ENCODE results near the gene OSGEP. TPM values are rescaled to one million over a fixed set of nuclear protein-coding genes. Genes with fewer than 3 reads are reported as not detected.

The OSGEP gene
- 25.9 and 40.8 TPM in 2 replicates for total RNA-seq

DNA sequence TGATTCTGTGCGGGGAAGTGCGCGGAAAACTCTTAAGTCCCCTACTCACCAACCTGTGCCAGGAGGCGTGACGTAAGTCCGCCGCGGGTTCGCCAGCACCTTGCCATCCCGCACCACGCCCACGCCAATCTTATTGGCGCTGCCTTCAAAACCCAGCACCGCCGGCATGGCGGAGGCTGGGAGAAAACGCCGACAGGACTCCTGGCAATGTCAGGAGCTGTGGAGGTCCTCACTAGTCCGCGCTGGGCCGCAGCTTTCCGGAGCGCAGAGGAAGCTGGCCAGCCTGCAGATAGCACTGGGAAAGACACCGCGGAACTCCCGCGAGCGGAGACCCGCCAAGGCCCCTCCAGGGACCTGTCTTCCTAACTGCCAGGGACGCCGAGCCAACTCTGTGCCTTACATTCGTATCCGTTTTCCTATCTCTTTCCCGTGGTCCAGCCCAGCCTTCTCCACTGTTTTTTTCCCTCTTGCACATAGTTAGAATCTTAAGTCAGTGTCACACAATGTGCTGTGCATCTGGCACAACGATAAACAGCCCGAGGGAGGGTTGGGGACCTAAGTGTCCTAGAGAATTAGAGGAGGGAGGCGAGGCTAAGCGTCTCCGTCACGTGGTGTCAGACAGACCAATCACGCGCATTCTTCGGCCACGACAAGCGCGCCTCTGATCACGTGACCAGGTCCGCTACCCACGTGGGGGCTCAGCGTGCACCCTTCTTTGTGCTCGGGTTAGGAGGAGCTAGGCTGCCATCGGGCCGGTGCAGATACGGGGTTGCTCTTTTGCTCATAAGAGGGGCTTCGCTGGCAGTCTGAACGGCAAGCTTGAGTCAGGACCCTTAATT lies at the start of gene OSGEP, which contains the start of gene APEX1:
OSGEP (minus strand) TSS at position 297 of the 839 bp plus-strand sequence; CDS start at position 168, 129 bp downstream.
APEX1 (plus strand) TSS at position 711 of the 839 bp plus-strand sequence. CDS start 420 bp downstream, outside the sequence.

GRCh38 chr14:20469242-20469889 lies 14.8 kb upstream of the OSGEP start, which contains the start of gene PNP:
TSS of gene PNP (plus strand) at chr14:20469406. CDS start at chr14:20469525, 119 bp downstream.

GRCh38 chr14:20461225-20462141 lies 6.9 kb upstream of the OSGEP start, which contains the start of gene PIP4P1:
TSS of gene PIP4P1 (minus strand) at chr14:20461434. CDS start at chr14:20461325, 109 bp downstream.

DNA sequence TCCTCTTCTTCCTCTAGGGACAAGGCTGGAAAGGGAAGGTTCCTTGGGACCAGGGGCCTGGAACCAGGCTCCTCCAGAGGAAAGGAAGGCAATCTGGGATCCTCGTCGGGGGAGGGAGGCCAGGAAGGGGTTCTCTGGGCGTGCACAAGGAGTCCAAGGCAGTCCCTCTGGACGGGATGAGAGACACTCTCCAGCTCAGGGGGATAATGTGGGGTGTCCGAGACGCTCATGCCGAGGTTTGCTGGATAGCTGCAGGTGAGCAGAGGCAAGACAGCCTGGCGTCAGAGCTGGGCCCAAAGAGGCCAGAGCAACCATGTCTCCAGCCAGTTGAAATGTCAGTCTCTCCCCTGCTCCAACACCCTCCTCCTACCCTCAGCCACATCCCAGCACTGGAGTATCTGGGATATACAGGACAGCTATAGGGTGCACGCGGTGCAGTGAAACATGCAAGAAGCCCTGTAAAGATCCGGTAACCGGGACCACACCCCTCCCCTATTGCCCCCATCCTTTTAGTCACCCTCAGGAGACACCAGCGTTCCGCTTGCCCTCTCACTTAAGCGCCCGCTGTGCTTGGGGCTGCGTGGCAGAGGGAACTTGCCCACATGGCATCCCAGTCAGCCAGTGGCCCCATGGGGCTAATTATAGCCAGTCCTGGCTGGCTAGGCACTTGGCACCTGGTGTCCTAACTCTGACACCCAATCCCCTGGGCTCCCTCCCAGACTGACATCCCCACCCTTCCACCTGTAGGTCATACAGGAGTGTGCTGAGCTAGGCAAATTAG lies 18.8 kb downstream of the OSGEP start, which contains the start of gene KLHL33:
KLHL33 (minus strand) TSS at position 585 of the 781 bp plus-strand sequence; CDS start at position 230, 355 bp downstream.

DNA sequence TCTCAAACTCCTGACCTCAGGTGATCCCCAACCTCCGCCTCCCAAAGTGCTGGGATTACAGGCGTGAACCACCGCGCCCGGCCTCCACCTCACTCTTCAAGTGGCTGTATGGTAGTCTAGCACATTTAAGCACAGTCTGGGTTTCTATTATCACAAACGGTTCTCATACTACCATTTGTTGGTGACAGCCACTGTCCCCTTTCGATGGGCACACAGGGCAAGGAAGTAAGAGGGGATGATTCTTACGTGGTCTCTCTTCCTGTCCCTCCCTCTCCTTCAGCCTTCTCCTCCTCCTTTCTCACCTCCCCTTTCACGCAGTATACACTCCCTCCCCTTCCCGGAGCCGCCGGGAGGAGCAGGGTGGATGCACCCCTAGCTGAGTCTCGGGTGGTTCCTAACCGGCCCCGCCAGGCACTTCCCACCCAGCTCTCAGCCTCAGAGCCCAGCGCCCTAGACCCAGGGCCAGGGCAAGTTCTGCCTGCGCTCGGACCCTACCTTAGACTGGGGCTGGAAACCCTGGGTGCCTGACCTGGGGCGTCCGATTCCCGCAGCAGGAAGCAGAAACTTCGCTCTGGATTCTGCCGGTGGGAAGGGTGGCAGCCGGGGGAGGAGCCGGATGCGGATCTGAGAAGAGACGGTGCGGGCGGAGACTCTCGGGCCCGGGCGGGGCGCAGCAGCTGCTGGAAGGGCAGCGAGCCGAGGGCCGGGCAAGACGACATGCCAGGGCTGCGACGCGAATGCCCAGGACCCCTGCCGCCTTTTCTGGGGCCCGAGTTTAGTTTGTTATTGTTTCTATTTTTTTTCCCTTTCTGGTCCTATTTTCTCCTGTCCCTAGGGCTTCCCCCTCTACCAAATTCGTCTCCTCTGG lies 41.5 kb downstream of the OSGEP start, which contains the start of gene TEP1:
TEP1 (minus strand) TSS at position 626 of the 868 bp plus-strand sequence. CDS start 5,062 bp downstream, outside the sequence.

Other genes with a start within 250 kb of the OSGEP start
- gene OR11H6, start 231.1 kb downstream of the OSGEP start, total RNA-seq: not detected in 2 replicates
- not detected in 2 replicates for gene OR11H7, start 225.8 kb downstream of the OSGEP start, total RNA-seq
- not detected in 2 replicates for gene OR11H4, start 215.5 kb downstream of the OSGEP start, total RNA-seq
- gene TTC5, start 148.9 kb downstream of the OSGEP start, total RNA-seq: 31.5 and 33.3 TPM in 2 replicates
- gene CCNB1IP1, start 121.5 kb downstream of the OSGEP start, total RNA-seq: 27.8 and 33.6 TPM in 2 replicates
- 7.3 and 7.6 TPM in 2 replicates for gene PARP2, start 111.2 kb downstream of the OSGEP start, total RNA-seq
- gene TEP1, start 41.3 kb downstream of the OSGEP start, total RNA-seq: 17.1 and 24.9 TPM in 2 replicates
- not detected in 2 replicates for gene KLHL33, start 18.6 kb downstream of the OSGEP start, total RNA-seq
- 60.0 and 85.9 TPM in 2 replicates for gene APEX1, start 414 bp upstream of the OSGEP start, total RNA-seq
- 14.3 and 14.7 TPM in 2 replicates for gene PIP4P1, start 6.6 kb upstream of the OSGEP start, total RNA-seq
- gene PNP, start 14.6 kb upstream of the OSGEP start, total RNA-seq: 106 and 322 TPM in 2 replicates
- 0.56 and 1.3 TPM in 2 replicates for gene RNASE10, start 50.7 kb upstream of the OSGEP start, total RNA-seq
- gene RNASE9, start 106.2 kb upstream of the OSGEP start, total RNA-seq: not detected in 2 replicates
- not detected in 2 replicates for gene RNASE11, start 133.2 kb upstream of the OSGEP start, total RNA-seq
- gene RNASE12, start 136.6 kb upstream of the OSGEP start, total RNA-seq: not detected in 2 replicates
- gene OR6S1, start 186.9 kb upstream of the OSGEP start, total RNA-seq: not detected in 2 replicates
- 6.6 and 6.7 TPM in 2 replicates for gene RNASE4, start 229.7 kb upstream of the OSGEP start, total RNA-seq
- 1.9 and 2.6 TPM in 2 replicates for gene ANG, start 234.0 kb upstream of the OSGEP start, total RNA-seq

Measured in endothelial cell of coronary artery (primary cell).